Activated CD4-positive, alpha-beta T cell treated with anti-CD3 and anti-CD28 coated beads, Interleukin-2, amount 10 ng/mL, durations not matched to agents 24 days and 14 days (primary cell): ENCODE measurements around the gene CMSS1. TPM values are rescaled to one million over a fixed set of nuclear protein-coding genes. Genes with fewer than 3 reads are reported as not detected.
A peak's percentile ranks its signal among the peaks of the same experiment; 100 is the strongest.

Experiments used
- DNase-seq: peaks from one replicate; pipeline ENCODE4 v3.0.0; 2022
- H3K27ac Mint-ChIP-seq: one replicate; pipeline ENCODE4 v1.8.0; 2022; ENCODE audit warnings: mild to moderate bottlenecking, mixed read lengths
- H3K27me3 Mint-ChIP-seq: one replicate; pipeline ENCODE4 v1.8.0; 2022; ENCODE audit warnings: mixed read lengths
- H3K36me3 Mint-ChIP-seq: one replicate; pipeline ENCODE4 v1.8.0; 2022; ENCODE audit warnings: low read depth, mild to moderate bottlenecking, mixed read lengths
- H3K4me1 Mint-ChIP-seq: one replicate; pipeline ENCODE4 v1.8.0; 2021; ENCODE audit warnings: mixed read lengths
- H3K4me3 Mint-ChIP-seq: one replicate; pipeline ENCODE4 v1.8.0; 2022; ENCODE audit warnings: mild to moderate bottlenecking, moderate library complexity, mixed read lengths
- H3K9me3 Mint-ChIP-seq: one replicate; pipeline ENCODE4 v1.8.0; 2021; ENCODE audit warnings: mixed read lengths
- intact Hi-C: fragments of 100-400 bp; cut with micrococcal nuclease; formaldehyde crosslinking; loops from one replicate; pipeline ENCODE4 v1.15.1; 2023
- total RNA-seq: library from RNA; stranded (reverse); gene quantifications from 2 replicates; pipeline ENCODE4 v1.2.3, GENCODE V29; 2022

Gene CMSS1
- total RNA-seq, 1 donor from 2014 or later = 126 TPM

GRCh38 chr3:99865321-99865720, 47.7 kb downstream of the CMSS1 start:
- peaks cover 72% of the 10 kb centered on the region for H3K4me1 Mint-ChIP-seq
- no peaks in the 10 kb centered on the region for H3K27me3 Mint-ChIP-seq
- H3K4me3 Mint-ChIP-seq = no peak overlapping the region
- no peak overlapping the region for H3K27ac Mint-ChIP-seq
- H3K36me3 Mint-ChIP-seq = peaks cover 34% of the 10 kb centered on the region
- intact Hi-C loops = loop anchor here (5.0 kb wide), 2 partner anchors 33 to 207 kb away; no protein-coding TSS in a partner anchor
- no peaks in the 10 kb centered on the region for H3K9me3 Mint-ChIP-seq
- no peak for DNase-seq

DNA sequence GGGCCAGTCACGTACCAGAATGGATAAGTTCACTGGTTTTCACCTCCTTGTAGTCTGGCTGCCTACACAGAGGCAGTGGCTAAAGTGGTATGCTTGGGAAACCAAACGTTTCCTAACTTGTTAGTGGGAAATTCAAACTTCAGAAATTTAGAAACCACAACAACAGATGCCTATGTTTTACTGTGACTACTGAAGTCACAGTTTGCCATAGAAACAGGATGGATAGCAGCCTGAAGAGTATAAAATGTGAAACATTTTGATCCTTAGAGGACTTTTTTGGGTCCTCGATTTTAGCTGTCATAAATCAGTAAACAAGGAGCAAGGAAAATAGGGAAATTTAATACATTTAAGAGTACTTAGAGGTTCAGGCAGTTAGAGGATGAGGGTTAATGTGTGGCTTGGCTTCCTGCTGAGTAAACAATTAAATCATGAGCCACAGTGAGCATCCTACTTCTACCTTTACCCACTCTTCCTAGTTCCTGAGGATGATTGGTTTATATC, 48.6 kb downstream of the CMSS1 start:
- peaks cover 32% of the 10 kb centered on the region for H3K36me3 Mint-ChIP-seq
- peak; percentile 81 for DNase-seq
- H3K4me3 Mint-ChIP-seq = peak overlapping the region; percentile 71
- peak overlapping the region; percentile 87 for H3K27ac Mint-ChIP-seq
- H3K27me3 Mint-ChIP-seq = no peaks in the 10 kb centered on the region
- no peaks in the 10 kb centered on the region for H3K9me3 Mint-ChIP-seq
- intact Hi-C loops = loop anchor here (1.0 to 5.0 kb wide), 7 partner anchors 9 to 220 kb away; partner anchors contain the start of gene CMSS1
- peaks cover 72% of the 10 kb centered on the region for H3K4me1 Mint-ChIP-seq

DNA sequence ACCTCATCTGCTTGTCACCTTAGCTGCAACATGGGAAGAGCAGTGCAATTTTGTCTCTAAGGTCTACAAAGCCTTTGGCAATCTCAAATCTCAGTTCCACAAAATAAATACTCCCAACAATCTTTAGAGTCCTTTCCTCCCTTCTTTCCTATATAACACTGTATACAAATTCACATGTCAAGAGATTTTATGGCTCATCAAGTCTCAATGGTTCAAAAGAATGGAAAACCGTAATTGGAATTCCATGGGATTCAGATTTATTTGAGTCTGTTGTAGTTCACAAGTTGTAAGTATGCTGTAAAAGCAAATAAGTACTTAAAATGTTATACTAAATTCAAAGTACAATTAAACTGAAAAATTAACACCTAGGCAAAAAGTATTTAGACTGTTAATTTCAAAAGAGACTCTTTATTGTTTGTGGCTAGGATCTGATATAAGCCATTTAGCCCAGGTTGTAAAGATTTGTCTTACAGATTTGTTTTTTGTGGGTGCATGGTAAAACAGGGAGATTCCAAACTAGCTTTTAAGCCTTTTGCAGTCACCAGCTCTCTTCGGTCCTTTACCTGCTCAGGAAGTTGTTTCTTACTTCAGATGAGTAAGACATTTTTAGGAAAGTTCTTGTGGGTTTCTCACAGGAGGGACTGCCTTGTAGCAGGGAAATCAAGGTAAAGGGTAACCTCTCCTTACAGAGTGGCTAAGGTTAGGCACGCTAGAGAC, 50.1 kb downstream of the CMSS1 start:
- Mint-ChIP-seq H3K4me3 (peak overlapping the region; percentile 71), H3K9me3 (no peaks in the 10 kb centered on the region), H3K27me3 (no peaks in the 10 kb centered on the region), H3K4me1 (peaks cover 75% of the 10 kb centered on the region), H3K36me3 (peaks cover 26% of the 10 kb centered on the region), H3K27ac (peak overlapping the region; percentile 27)
- DNase-seq = peak; percentile 73
- intact Hi-C loops = loop anchor here (2.0 to 5.0 kb wide), 5 partner anchors 35 to 219 kb away; partner anchors contain the start of gene CMSS1

DNA sequence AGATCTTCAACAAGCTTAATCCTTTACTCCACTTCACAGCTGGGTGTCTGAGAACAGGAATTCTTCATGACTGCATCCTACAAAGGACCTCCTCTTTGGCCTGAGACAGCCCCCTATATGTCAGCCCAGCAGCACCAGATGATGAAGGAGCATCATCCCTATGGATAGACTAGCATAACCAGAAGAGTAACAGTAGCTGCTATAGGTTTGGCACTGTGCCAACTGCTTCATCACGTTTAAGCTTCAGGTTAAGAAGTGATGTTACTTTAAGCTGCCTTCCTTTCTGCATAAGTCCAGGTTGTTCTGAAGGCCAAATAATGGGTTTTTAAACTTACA, 50.6 kb downstream of the CMSS1 start:
- peaks cover 71% of the 10 kb centered on the region for H3K4me1 Mint-ChIP-seq
- H3K4me3 Mint-ChIP-seq = peak overlapping the region; percentile 71
- DNase-seq = peak; percentile 74
- H3K36me3 Mint-ChIP-seq = peaks cover 21% of the 10 kb centered on the region
- intact Hi-C loops = loop anchor here (5.0 kb wide), 2 partner anchors 36 to 204 kb away; no protein-coding TSS in a partner anchor
- H3K27me3 Mint-ChIP-seq = peaks cover under 1% of the 10 kb centered on the region
- H3K9me3 Mint-ChIP-seq = no peaks in the 10 kb centered on the region
- peak overlapping the region; percentile 27 for H3K27ac Mint-ChIP-seq

GRCh38 chr3:99869621-99870020, 52.0 kb downstream of the CMSS1 start:
- intact Hi-C loops = loop anchor here (5.0 kb wide), 2 partner anchors 37 to 203 kb away; no protein-coding TSS in a partner anchor
- H3K27ac Mint-ChIP-seq = no peak overlapping the region
- no peak for DNase-seq
- H3K4me3 Mint-ChIP-seq = no peak overlapping the region
- peaks cover 16% of the 10 kb centered on the region for H3K36me3 Mint-ChIP-seq
- no peaks in the 10 kb centered on the region for H3K9me3 Mint-ChIP-seq
- H3K27me3 Mint-ChIP-seq = peaks cover 7% of the 10 kb centered on the region
- H3K4me1 Mint-ChIP-seq = peaks cover 66% of the 10 kb centered on the region

DNA sequence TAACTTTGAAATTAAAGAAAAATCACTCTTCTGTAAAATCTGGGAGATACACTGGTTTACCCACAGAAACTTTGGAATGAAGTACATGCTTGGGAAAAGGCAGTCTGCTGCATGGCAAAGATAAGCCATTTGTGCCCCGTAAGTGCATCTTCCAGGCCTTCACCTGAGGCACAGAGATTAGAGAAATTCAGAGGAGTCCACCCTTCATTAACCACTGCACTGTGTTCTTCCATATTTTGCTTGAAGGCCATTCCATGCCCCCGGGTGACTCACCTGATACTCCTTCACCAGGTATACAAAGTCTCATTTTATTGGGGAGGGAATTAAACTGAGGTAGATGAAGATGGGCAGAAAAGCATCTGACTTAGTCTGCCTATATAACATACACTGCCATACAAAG, 53.0 kb downstream of the CMSS1 start:
- intact Hi-C loops = no loop called here
- no peak overlapping the region for H3K4me3 Mint-ChIP-seq
- H3K36me3 Mint-ChIP-seq = peaks cover 14% of the 10 kb centered on the region
- no peak for DNase-seq
- H3K9me3 Mint-ChIP-seq = no peaks in the 10 kb centered on the region
- H3K27ac Mint-ChIP-seq = no peak overlapping the region
- peaks cover 11% of the 10 kb centered on the region for H3K27me3 Mint-ChIP-seq
- H3K4me1 Mint-ChIP-seq = peaks cover 67% of the 10 kb centered on the region

GRCh38 chr3:99871231-99872045, 53.8 kb downstream of the CMSS1 start:
- peak overlapping the region; percentile 20 for H3K27ac Mint-ChIP-seq

DNA sequence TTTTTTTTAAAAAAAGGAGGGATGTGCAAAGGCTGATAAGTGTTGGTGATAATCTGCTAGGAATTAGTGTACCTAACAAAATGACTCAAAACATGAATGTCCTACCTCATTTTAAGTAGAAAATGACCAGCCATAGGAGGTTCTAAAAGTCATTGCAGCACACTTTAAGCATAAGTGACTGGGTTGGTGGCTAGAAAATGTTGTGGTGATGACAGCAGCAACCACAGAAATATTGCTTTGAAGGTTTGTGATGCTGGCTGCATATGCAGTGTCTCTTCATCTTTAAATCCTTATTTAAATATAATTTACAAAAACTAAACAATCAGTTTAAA, 55.2 kb downstream of the CMSS1 start:
- H3K4me3 Mint-ChIP-seq = peak overlapping the region; percentile 43
- peak; percentile 78 for DNase-seq
- intact Hi-C loops = loop anchor here (2.0 kb wide), 1 partner anchor 16 kb away; no protein-coding TSS in a partner anchor
- H3K9me3 Mint-ChIP-seq = no peaks in the 10 kb centered on the region
- no peak overlapping the region for H3K27ac Mint-ChIP-seq
- peaks cover 25% of the 10 kb centered on the region for H3K27me3 Mint-ChIP-seq
- peaks cover 12% of the 10 kb centered on the region for H3K36me3 Mint-ChIP-seq
- peaks cover 50% of the 10 kb centered on the region for H3K4me1 Mint-ChIP-seq

More at GRCh38 chr3:99871231-99872045, 53.8 kb downstream of the CMSS1 start:
- Mint-ChIP-seq H3K27me3 (peaks cover 13% of the 10 kb centered on the region), H3K9me3 (no peaks in the 10 kb centered on the region), H3K36me3 (peaks cover 12% of the 10 kb centered on the region), H3K4me3 (no peak overlapping the region), H3K4me1 (peaks cover 61% of the 10 kb centered on the region)
- no peak for DNase-seq
- intact Hi-C loops = loop anchor here (2.0 kb wide), 1 partner anchor 15 kb away; no protein-coding TSS in a partner anchor

DNA sequence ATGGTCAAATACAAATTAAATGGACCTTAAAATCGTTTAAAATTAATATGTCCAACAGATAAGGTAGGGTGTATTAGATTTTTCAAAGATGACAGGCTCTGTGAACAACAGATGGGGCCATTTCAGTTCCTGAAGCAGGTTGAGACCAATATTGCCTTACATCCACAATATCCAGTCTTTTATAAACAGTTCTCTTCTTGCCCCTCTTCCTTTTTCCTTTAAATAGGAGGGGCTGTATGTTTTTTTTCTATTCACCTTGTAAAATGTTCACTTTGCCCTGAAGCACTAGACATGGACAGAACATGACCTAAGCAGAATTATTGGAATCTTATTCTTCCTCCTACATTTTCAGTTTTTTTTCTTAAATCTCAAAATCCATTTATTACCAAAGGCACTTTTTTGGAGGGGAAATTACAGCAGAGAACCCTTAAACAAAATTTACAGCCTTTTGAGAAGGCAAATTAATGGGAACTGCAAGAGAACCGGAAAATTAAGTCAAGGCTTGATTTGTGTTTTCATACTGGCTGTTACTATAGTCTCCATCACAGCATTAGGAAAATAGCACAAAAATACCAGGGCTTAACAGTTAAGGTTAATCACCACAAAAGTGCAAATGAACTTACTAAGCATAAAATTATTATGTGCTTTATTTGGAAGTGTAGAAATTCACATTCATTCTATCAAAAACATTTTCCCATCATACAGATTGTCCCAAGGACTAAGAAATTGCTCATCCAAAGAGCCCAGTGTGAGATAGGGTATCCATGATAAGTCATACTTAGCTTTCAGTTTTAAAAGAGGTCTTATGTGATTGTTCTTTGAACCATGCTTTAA, 55.8 kb downstream of the CMSS1 start:
- DNase-seq = no peak
- Mint-ChIP-seq H3K9me3 (no peaks in the 10 kb centered on the region), H3K27ac (no peak overlapping the region), H3K27me3 (peaks cover 31% of the 10 kb centered on the region), H3K4me1 (peaks cover 47% of the 10 kb centered on the region), H3K36me3 (peaks cover 13% of the 10 kb centered on the region), H3K4me3 (peak overlapping the region; percentile 17)
- intact Hi-C loops = loop anchor here (2.0 kb wide), 1 partner anchor 17 kb away; no protein-coding TSS in a partner anchor

DNA sequence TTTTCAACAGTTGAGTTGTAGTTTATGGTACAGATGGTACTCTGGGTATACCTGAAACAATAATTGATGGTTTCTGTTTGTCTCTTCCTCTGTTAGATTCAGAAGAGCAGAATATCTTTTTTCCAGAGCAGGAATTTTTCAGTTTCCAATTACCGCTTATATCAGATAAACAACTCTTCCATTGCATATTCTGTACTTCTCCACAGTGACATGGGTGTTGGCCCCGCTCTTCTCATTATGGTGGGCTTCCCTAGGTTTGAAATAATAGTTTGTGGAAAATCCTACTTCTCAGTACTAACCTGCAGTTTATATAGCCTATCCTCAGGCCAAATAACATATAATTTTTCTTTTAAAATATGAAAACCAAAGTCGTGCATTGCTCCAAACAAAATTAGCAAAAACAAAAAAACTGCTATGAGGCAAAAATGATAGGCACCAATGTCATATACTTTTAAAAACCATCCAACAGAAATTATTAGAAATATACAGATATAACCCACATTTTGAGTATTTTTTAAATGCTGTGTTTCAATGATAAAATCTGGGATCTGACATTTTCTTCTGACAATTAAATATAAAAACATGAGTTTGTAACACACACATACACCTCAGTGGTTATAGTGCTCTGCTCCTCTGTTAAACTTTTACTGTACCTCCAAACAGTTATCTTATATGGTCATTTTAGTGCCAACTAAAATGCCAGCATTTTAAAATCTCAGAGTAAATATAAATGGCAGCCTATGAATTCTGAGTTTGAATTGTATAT, 56.8 kb downstream of the CMSS1 start:
- Mint-ChIP-seq H3K27ac (no peak overlapping the region), H3K9me3 (no peaks in the 10 kb centered on the region), H3K4me1 (peaks cover 40% of the 10 kb centered on the region), H3K4me3 (no peak overlapping the region), H3K36me3 (peaks cover 15% of the 10 kb centered on the region), H3K27me3 (peaks cover 35% of the 10 kb centered on the region)
- no peak for DNase-seq
- intact Hi-C loops = no loop called here

DNA sequence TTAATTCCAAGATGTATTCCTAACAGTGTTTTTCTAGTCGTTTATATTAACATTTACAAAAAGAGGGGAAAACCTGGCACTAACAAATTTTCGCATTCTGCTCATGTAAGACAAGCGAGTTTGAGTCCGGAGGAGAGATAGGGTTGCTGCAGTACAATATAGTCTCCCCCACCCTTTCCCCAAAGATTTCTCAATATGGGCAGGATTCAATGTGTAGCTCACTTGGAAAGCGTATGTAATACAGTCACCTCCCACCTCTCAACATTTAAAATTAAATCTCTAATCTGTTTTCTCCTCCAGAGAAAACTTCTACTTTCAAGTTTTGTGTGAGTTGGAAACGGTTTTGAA, 57.9 kb downstream of the CMSS1 start:
- no peak for DNase-seq
- no peaks in the 10 kb centered on the region for H3K9me3 Mint-ChIP-seq
- H3K27ac Mint-ChIP-seq = no peak overlapping the region
- H3K36me3 Mint-ChIP-seq = peaks cover 6% of the 10 kb centered on the region
- H3K27me3 Mint-ChIP-seq = peaks cover 35% of the 10 kb centered on the region
- peaks cover 31% of the 10 kb centered on the region for H3K4me1 Mint-ChIP-seq
- H3K4me3 Mint-ChIP-seq = peak overlapping the region; percentile 80
- intact Hi-C loops = no loop called here

GRCh38 chr3:99875929-99876841, 58.5 kb downstream of the CMSS1 start:
- peaks cover 35% of the 10 kb centered on the region for H3K27me3 Mint-ChIP-seq
- peaks cover 29% of the 10 kb centered on the region for H3K4me1 Mint-ChIP-seq
- H3K36me3 Mint-ChIP-seq = peaks cover 6% of the 10 kb centered on the region
- intact Hi-C loops = loop anchor here (1.0 kb wide), 1 partner anchor 10 kb away; no protein-coding TSS in a partner anchor
- peak; percentile 91 for DNase-seq
- H3K4me3 Mint-ChIP-seq = peak overlapping the region; percentile 80
- no peaks in the 10 kb centered on the region for H3K9me3 Mint-ChIP-seq
- H3K27ac Mint-ChIP-seq = no peak overlapping the region
